ENCODE data around the gene ADPRH. TPM values are rescaled to one million over a fixed set of nuclear protein-coding genes. Genes with fewer than 3 reads are reported as not detected.
A peak's percentile ranks its signal among the peaks of the same experiment; 100 is the strongest.

ADPRH gene
- total RNA-seq, 4 donors from 2014 or later, result 10.4 to 17.8 (median 14.1) TPM

GRCh38 chr3:119598410-119599098 is 19.3 kb downstream of the ADPRH start:
- no peak for TF ChIP-seq EP300 (IDR thresholded peaks at IDR 0.05)
- Histone ChIP-seq H3K9me3 (no peaks in the 10 kb centered on the region), H3K4me1 (peaks cover 7 to 47% (median 11%) of the 10 kb centered on the region in 4 donors), H3K4me3 (no peak overlapping the region), H3K27me3 (no peaks in the 10 kb centered on the region), H3K36me3 (no peaks in the 10 kb centered on the region), H3K27ac (replicated peaks in 1 of 4) (no peak overlapping the region)
- intact Hi-C loops (cut with DNase I), result no loop called here
- DNase-seq (ENCODE audit: extremely low spot score), result no peak
- 100% methylated on average over 1 of the region's 1 CpG for WGBS

- Histone ChIP-seq H3K4me3 (no peak overlapping the region), H3K9me3 (no peaks in the 10 kb centered on the region), H3K27me3 (no peaks in the 10 kb centered on the region), H3K27ac (replicated peaks in 1 of 4) (no peak overlapping the region), H3K4me1 (peaks cover 7 to 47% (median 11%) of the 10 kb centered on the region in 4 donors), H3K36me3 (no peaks in the 10 kb centered on the region)
- no peak for TF ChIP-seq POLR2A (IDR thresholded peaks at IDR 0.05; ENCODE audit: low read depth)
- no peak for TF ChIP-seq EP300 (IDR thresholded peaks at IDR 0.05)
- TF ChIP-seq POLR2AphosphoS5 (IDR thresholded peaks at IDR 0.05), result no peak
- TF ChIP-seq CTCF (IDR thresholded peaks at IDR 0.05), result no peak
- DNase-seq (ENCODE audit: extremely low spot score), result no peak
- intact Hi-C loops (cut with DNase I), result no loop called here
- WGBS, result 87% methylated on average over 6 of the region's 6 CpGs
These were observed 20.4 kb downstream of the ADPRH start for GRCh38 chr3:119599558-119600174.

GRCh38 chr3:119600732-119601131 is 21.4 kb downstream of the ADPRH start:
- DNase-seq (ENCODE audit: extremely low spot score), result no peak
- WGBS, result 67% methylated on average over 5 of the region's 5 CpGs
- intact Hi-C loops (cut with DNase I), result no loop called here

GRCh38 chr3:119601154-119601553 is 21.9 kb downstream of the ADPRH start:
- no peak overlapping the region for H3K4me3 ChIP-seq
- intact Hi-C loops (cut with DNase I), result no loop called here
- H3K4me1 ChIP-seq, result peaks cover under 1 to 39% (median 3%) of the 10 kb centered on the region in 4 donors
- DNase-seq (ENCODE audit: extremely low spot score), result no peak
- H3K27me3 ChIP-seq, result no peaks in the 10 kb centered on the region
- no peaks in the 10 kb centered on the region for H3K9me3 ChIP-seq
- no peak overlapping the region for H3K27ac ChIP-seq (replicated peaks in 1 of 4)
- TF ChIP-seq POLR2A (IDR thresholded peaks at IDR 0.05; ENCODE audit: low read depth), result no peak
- no peak for TF ChIP-seq CTCF (IDR thresholded peaks at IDR 0.05)
- TF ChIP-seq EP300 (IDR thresholded peaks at IDR 0.05), result no peak
- no peak for TF ChIP-seq POLR2AphosphoS5 (IDR thresholded peaks at IDR 0.05)
- 88% methylated on average over 3 of the region's 3 CpGs for WGBS
- no peaks in the 10 kb centered on the region for H3K36me3 ChIP-seq

More at GRCh38 chr3:119600732-119601131, 21.4 kb downstream of the ADPRH start:
- peak in 2 of 3 experiments; percentile 17 to 22 for TF ChIP-seq CTCF (IDR thresholded peaks at IDR 0.05)
- no peak for TF ChIP-seq EP300 (IDR thresholded peaks at IDR 0.05)
- no peak for TF ChIP-seq POLR2AphosphoS5 (IDR thresholded peaks at IDR 0.05)
- TF ChIP-seq POLR2A (IDR thresholded peaks at IDR 0.05; ENCODE audit: low read depth), result no peak
- peaks cover 5 to 43% (median 7%) of the 10 kb centered on the region in 4 donors for H3K4me1 ChIP-seq
- no peaks in the 10 kb centered on the region for H3K9me3 ChIP-seq
- H3K36me3 ChIP-seq, result no peaks in the 10 kb centered on the region
- H3K4me3 ChIP-seq, result no peak overlapping the region
- no peaks in the 10 kb centered on the region for H3K27me3 ChIP-seq
- H3K27ac ChIP-seq (replicated peaks in 1 of 4), result no peak overlapping the region

GRCh38 chr3:119602676-119603075 is 23.4 kb downstream of the ADPRH start:
- Histone ChIP-seq H3K27me3 (no peaks in the 10 kb centered on the region), H3K36me3 (no peaks in the 10 kb centered on the region), H3K4me1 (peaks cover 0 to 28% (median 0%) of the 10 kb centered on the region in 4 donors), H3K27ac (replicated peaks in 1 of 4) (no peak overlapping the region), H3K9me3 (no peaks in the 10 kb centered on the region), H3K4me3 (no peak overlapping the region)
- TF ChIP-seq POLR2A (IDR thresholded peaks at IDR 0.05; ENCODE audit: low read depth) (no peak), POLR2AphosphoS5 (IDR thresholded peaks at IDR 0.05) (no peak), CTCF (IDR thresholded peaks at IDR 0.05) (no peak), EP300 (IDR thresholded peaks at IDR 0.05) (no peak)
- DNase-seq (ENCODE audit: extremely low spot score), result no peak
- intact Hi-C loops (cut with DNase I), result no loop called here
- WGBS, result 63% methylated on average over 1 of the region's 1 CpG

Data from esophagus muscularis mucosa (tissue), 4 donors.